Neuronal stem cell (in vitro differentiated cells): ENCODE data around the gene PHC2.
A peak's percentile ranks its signal among the peaks of the same experiment; 100 is the strongest.

Experiments
- DNase-seq: peaks from one replicate; pipeline ENCODE4 v3.0.0-alpha.2; 2013; ENCODE audit warnings: low spot score
- H2AFZ ChIP-seq: one replicate; pipeline ENCODE4 v1.6.1; 2013; ENCODE audit warnings: mild to moderate bottlenecking, low read length, inconsistent platforms
- H2AK5ac ChIP-seq: 2 replicates; pipeline ENCODE4 v1.6.1; 2013; ENCODE audit warnings: low read depth, mild to moderate bottlenecking, inconsistent platforms, low read length, moderate library complexity, mixed read lengths
- H2BK120ac ChIP-seq: 2 replicates; pipeline ENCODE4 v1.6.1; 2013; ENCODE audit warnings: low read depth, mild to moderate bottlenecking, inconsistent platforms, low read length, moderate library complexity, mixed read lengths
- H2BK12ac ChIP-seq: one replicate; pipeline ENCODE4 v1.6.1; 2013; ENCODE audit warnings: low read length, inconsistent platforms
- H2BK15ac ChIP-seq: 2 replicates; pipeline ENCODE4 v1.6.1; 2013; ENCODE audit warnings: mild to moderate bottlenecking, low read length, inconsistent platforms, mixed read lengths
- H2BK5ac ChIP-seq: one replicate; pipeline ENCODE4 v1.6.1; 2013; ENCODE audit warnings: inconsistent platforms, mild to moderate bottlenecking, low read length, moderate library complexity
- H3K14ac ChIP-seq: one replicate; pipeline ENCODE4 v1.6.1; 2013; ENCODE audit warnings: low read length, inconsistent platforms
- H3K18ac ChIP-seq: 2 replicates; pipeline ENCODE4 v1.6.1; 2013; ENCODE audit warnings: low read length, inconsistent platforms
- H3K23ac ChIP-seq: 2 replicates; pipeline ENCODE4 v1.6.1; 2013; ENCODE audit warnings: low read depth, mild to moderate bottlenecking, mixed read lengths, low read length, inconsistent platforms; ENCODE audit not compliant: poor library complexity
- H3K27ac ChIP-seq: replicated peaks from 3 replicates; pipeline ENCODE4 v1.5.1; 2013; ENCODE audit warnings: low read length, inconsistent platforms
- H3K27me3 ChIP-seq, 3 experiments: 2 replicates each; pipeline ENCODE4 v1.6.1; 2013; ENCODE audit warnings: low read length in 3 of 3, mild to moderate bottlenecking in 2 of 3, inconsistent platforms in 1 of 3, low read depth in 1 of 3, mixed read lengths in 1 of 3, moderate library complexity in 1 of 3; ENCODE audit not compliant: control insufficient read depth in 3 of 3, insufficient read depth in 3 of 3
- H3K36me3 ChIP-seq, 2 donors: replicated peaks in 1 of 2; 2 replicates each; pipeline ENCODE4 v1.6.1; 2013; ENCODE audit warnings: low read length in 2 of 2; ENCODE audit not compliant: control insufficient read depth in 2 of 2, insufficient read depth in 2 of 2
- H3K4ac ChIP-seq: 2 replicates; pipeline ENCODE4 v1.6.1; 2013; ENCODE audit warnings: inconsistent platforms, mild to moderate bottlenecking, low read length, moderate library complexity
- H3K4me1 ChIP-seq, 2 donors: 1 replicate in 1 of 2; 2 replicates in 1 of 2; pipeline ENCODE4 v1.6.1; 2013; ENCODE audit warnings: low read length in 2 of 2, low read depth in 1 of 2; ENCODE audit not compliant: control insufficient read depth in 2 of 2, insufficient read depth in 1 of 2
- H3K4me2 ChIP-seq: one replicate; pipeline ENCODE4 v1.6.1; 2013; ENCODE audit warnings: mild to moderate bottlenecking, low read length, inconsistent platforms; ENCODE audit not compliant: insufficient read depth, poor library complexity, severe bottlenecking
- H3K4me3 ChIP-seq, 2 donors: 2 replicates each; pipeline ENCODE4 v1.5.1; 2013; ENCODE audit warnings: low read length in 2 of 2, mild to moderate bottlenecking in 2 of 2, inconsistent platforms in 1 of 2, moderate library complexity in 1 of 2
- H3K79me1 ChIP-seq: one replicate; pipeline ENCODE4 v1.6.1; 2013; ENCODE audit warnings: low read depth, mild to moderate bottlenecking, inconsistent platforms, low read length, moderate library complexity
- H3K9ac ChIP-seq: one replicate; pipeline ENCODE4 v1.6.1; 2013; ENCODE audit warnings: mild to moderate bottlenecking, low read depth, low read length, inconsistent platforms; ENCODE audit not compliant: poor library complexity
- H3K9me3 ChIP-seq, 2 donors: replicated peaks in 1 of 2; 2 replicates each; pipeline versions ENCODE3 to v1.6.1; 2013; ENCODE audit warnings: low read length in 2 of 2, mild to moderate bottlenecking in 2 of 2, inconsistent platforms in 1 of 2, low read depth in 1 of 2, mixed read lengths in 1 of 2, moderate library complexity in 1 of 2; ENCODE audit not compliant: control insufficient read depth in 2 of 2, insufficient read depth in 1 of 2
- H4K8ac ChIP-seq: one replicate; pipeline ENCODE4 v1.6.1; 2013; ENCODE audit warnings: low read depth, mild to moderate bottlenecking, inconsistent platforms, low read length, moderate library complexity
- H4K91ac ChIP-seq: one replicate; pipeline ENCODE4 v1.6.1; 2013; ENCODE audit warnings: low read length, low read depth, mild to moderate bottlenecking, inconsistent platforms; ENCODE audit not compliant: poor library complexity
- WGBS, 2 donors: extraction: QIAGEN DNeasy Blood & Tissue Kit; methylation state at CpG; one replicate each; pipeline ENCODE4 v1.1.7; 2013; ENCODE audit warnings: missing lambda C conversion rate in 2 of 2, mixed read lengths in 1 of 2; ENCODE audit not compliant: insufficient read length in 2 of 2, insufficient replicate concordance in 1 of 2; ENCODE audit errors: extremely low coverage in 2 of 2; 5-methylcytosine and 5-hydroxymethylcytosine counted together

Gene PHC2

GRCh38 chr1:33370301-33370700, 60.6 kb downstream of the PHC2 start:
- peak overlapping the region; percentile 86 for H2BK12ac ChIP-seq
- no peak overlapping the region for H2BK15ac ChIP-seq
- H3K4ac ChIP-seq, result no peak overlapping the region
- no peak overlapping the region for H2AFZ ChIP-seq
- H3K4me1 ChIP-seq, result peaks cover 29 to 31% of the 10 kb centered on the region in 2 donors
- peak overlapping the region; percentile 26 for H3K9ac ChIP-seq
- peak overlapping the region; percentile 25 for H3K18ac ChIP-seq
- H3K14ac ChIP-seq, result peak overlapping the region; percentile 21
- H4K91ac ChIP-seq, result no peak overlapping the region
- no peak overlapping the region for H2BK5ac ChIP-seq
- no peak overlapping the region for H2AK5ac ChIP-seq
- H3K9me3 ChIP-seq, result no peaks in the 10 kb centered on the region
- WGBS, 2 donors, result no CpG with 5 or more reads among the region's 4 CpGs
- H3K23ac ChIP-seq, result peak overlapping the region; percentile 4
- H3K27me3 ChIP-seq, result no peaks in the 10 kb centered on the region
- H4K8ac ChIP-seq, result no peak overlapping the region
- no peak overlapping the region for H3K4me2 ChIP-seq
- H3K4me3 ChIP-seq, result no peak overlapping the region
- no peak overlapping the region for H2BK120ac ChIP-seq
- H3K79me1 ChIP-seq, result no peaks in the 10 kb centered on the region
- no peak for DNase-seq
- peaks cover 0 to 4% of the 10 kb centered on the region in 2 donors for H3K36me3 ChIP-seq
- no peak overlapping the region for H3K27ac ChIP-seq

- H3K4me3 ChIP-seq, result no peak overlapping the region
- H4K91ac ChIP-seq, result no peak overlapping the region
- no peak overlapping the region for H3K14ac ChIP-seq
- H3K4me2 ChIP-seq, result no peak overlapping the region
- no peaks in the 10 kb centered on the region for H3K27me3 ChIP-seq
- no peaks in the 10 kb centered on the region for H3K9me3 ChIP-seq
- no peak overlapping the region for H3K18ac ChIP-seq
- no peaks in the 10 kb centered on the region for H3K79me1 ChIP-seq
- peak overlapping the region; percentile 60 for H2BK15ac ChIP-seq
- no peak overlapping the region for H3K27ac ChIP-seq
- H2AK5ac ChIP-seq, result no peak overlapping the region
- peak overlapping the region; percentile 20 for H2BK5ac ChIP-seq
- no peak overlapping the region for H3K23ac ChIP-seq
- no peak overlapping the region for H2AFZ ChIP-seq
- H3K4ac ChIP-seq, result no peak overlapping the region
- peaks cover 35 to 36% of the 10 kb centered on the region in 2 donors for H3K4me1 ChIP-seq
- no peak overlapping the region for H4K8ac ChIP-seq
- DNase-seq, result no peak
- no peak overlapping the region for H2BK12ac ChIP-seq
- no CpG with 5 or more reads among the region's 2 CpGs for WGBS, 2 donors
- no peaks in the 10 kb centered on the region for H3K36me3 ChIP-seq
- H2BK120ac ChIP-seq, result no peak overlapping the region
- H3K9ac ChIP-seq, result no peak overlapping the region
Observed at GRCh38 chr1:33369764-33370163, 61.1 kb downstream of the PHC2 start.

- H4K91ac ChIP-seq, result no peak overlapping the region
- peak overlapping the region; percentile 34 for H2BK12ac ChIP-seq
- no CpG with 5 or more reads among the region's 9 CpGs for WGBS, 2 donors
- peak overlapping the region; percentile 75 for H3K9ac ChIP-seq
- H3K27me3 ChIP-seq, result no peaks in the 10 kb centered on the region
- peak overlapping the region; percentile 17 for H3K23ac ChIP-seq
- H2AK5ac ChIP-seq, result peak overlapping the region; percentile 29
- no peak overlapping the region for H2BK120ac ChIP-seq
- H3K18ac ChIP-seq, result peak overlapping the region; percentile 71
- no peak overlapping the region for H3K4me2 ChIP-seq
- peak overlapping the region; percentile 91 for H2BK15ac ChIP-seq
- H3K79me1 ChIP-seq, result no peaks in the 10 kb centered on the region
- no peak overlapping the region for H4K8ac ChIP-seq
- H2BK5ac ChIP-seq, result peak overlapping the region; percentile 45
- no peak overlapping the region for H3K4ac ChIP-seq
- H2AFZ ChIP-seq, result no peak overlapping the region
- H3K4me1 ChIP-seq, result peaks cover 41 to 43% of the 10 kb centered on the region in 2 donors
- no peak overlapping the region for H3K4me3 ChIP-seq
- H3K14ac ChIP-seq, result peak overlapping the region; percentile 1
- H3K36me3 ChIP-seq, result no peaks in the 10 kb centered on the region
- H3K27ac ChIP-seq, result no peak overlapping the region
- DNase-seq, result no peak
- H3K9me3 ChIP-seq, result no peaks in the 10 kb centered on the region
Observed at GRCh38 chr1:33369081-33369480, 61.8 kb downstream of the PHC2 start.

GRCh38 chr1:33368431-33368830, 62.5 kb downstream of the PHC2 start:
- Histone ChIP-seq H2AFZ (no peak overlapping the region), H3K36me3 (no peaks in the 10 kb centered on the region), H3K4me1 (peaks cover 42 to 43% of the 10 kb centered on the region in 2 donors), H4K91ac (no peak overlapping the region), H3K79me1 (no peaks in the 10 kb centered on the region), H3K27ac (no peak overlapping the region), H3K4ac (no peak overlapping the region), H3K18ac (peak overlapping the region; percentile 16), H2BK5ac (peak overlapping the region; percentile 45), H2AK5ac (peak overlapping the region; percentile 93), H3K23ac (no peak overlapping the region), H3K27me3 (no peaks in the 10 kb centered on the region), H3K14ac (no peak overlapping the region), H3K9ac (no peak overlapping the region), H4K8ac (no peak overlapping the region), H2BK12ac (no peak overlapping the region), H3K4me2 (no peak overlapping the region), H3K4me3 (no peak overlapping the region), H2BK15ac (peak overlapping the region; percentile 91), H3K9me3 (no peaks in the 10 kb centered on the region), H2BK120ac (no peak overlapping the region)
- WGBS, 2 donors, result no CpG with 5 or more reads among the region's 15 CpGs
- no peak for DNase-seq
